ENCODE measurements around the gene SEPTIN5. TPM values are rescaled to one million over a fixed set of nuclear protein-coding genes. Genes with fewer than 3 reads are reported as not detected.

SEPTIN5 gene
- total RNA-seq, 1 experiment from 2014 or later: 1.00 TPM

- CTCF ChIA-PET: interaction anchor here (0.7 kb wide), 1 partner anchor 10 kb away, joined by 3 read pairs; no protein-coding TSS in a partner anchor
Observed at GRCh38 chr22:19748139-19748538, 33.8 kb downstream of the SEPTIN5 start.

DNA sequence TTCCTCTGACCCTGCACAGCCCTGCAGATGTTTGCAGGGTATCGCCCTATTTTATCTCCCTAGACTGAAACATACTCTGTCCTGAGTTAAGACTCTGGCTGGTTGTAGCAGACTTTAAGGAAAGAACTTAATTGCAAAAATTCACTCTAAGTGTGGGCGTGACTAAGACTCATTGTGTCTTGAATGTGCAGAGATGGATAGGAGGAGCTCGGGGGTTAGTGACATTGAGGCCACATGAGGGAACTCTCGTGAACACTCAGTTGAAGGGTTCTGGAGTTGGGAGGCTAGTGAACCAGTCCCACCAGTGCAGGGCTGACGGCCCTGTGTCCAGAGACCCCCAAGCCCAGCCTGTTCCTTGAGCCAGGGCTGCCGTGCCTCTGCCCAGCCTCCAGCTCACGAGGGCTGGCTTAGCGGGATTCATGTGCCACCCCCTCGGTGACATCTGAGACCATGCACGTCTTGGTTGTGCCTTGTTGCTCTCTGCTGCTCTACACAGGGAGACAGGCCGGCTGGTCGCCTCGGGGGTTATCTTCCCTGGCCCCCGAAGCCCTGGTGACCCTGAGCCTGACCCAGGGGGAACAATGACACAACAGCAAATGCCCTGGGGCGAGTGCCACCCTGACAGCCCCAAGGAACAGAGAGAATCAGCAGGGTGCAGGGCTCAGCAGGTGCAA is 34.8 kb downstream of the SEPTIN5 start:
- Histone ChIP-seq H3K36me3 (ENCODE audit: control insufficient read depth, insufficient read depth, low read length) (no peaks in the 10 kb centered on the region), H3K4me3 (ENCODE audit: low read depth, low read length) (no peak overlapping the region), H3K9me3 (no peaks in the 10 kb centered on the region), H3K27me3 (replicated peaks; ENCODE audit: control insufficient read depth, insufficient read depth, low read length) (no peaks in the 10 kb centered on the region; the same call in 1 of the 2 replicates), H3K4me1 (peaks cover 11% of the 10 kb centered on the region)
- H3K27ac Mint-ChIP-seq (ENCODE audit: unreplicated experiment): no peak overlapping the region
- ChIA-PET POLR2A (no interaction called here), CTCF (interaction anchor here (0.6 to 0.8 kb wide), 3 partner anchors 13 to 113 kb away, joined by 3 read pairs; no protein-coding TSS in a partner anchor)
- H3K4me3 Mint-ChIP-seq (ENCODE audit: unreplicated experiment): no peak overlapping the region
- no peaks in the 10 kb centered on the region for H3K36me3 Mint-ChIP-seq (ENCODE audit: insufficient read depth, unreplicated experiment)
- no peaks in the 10 kb centered on the region for H3K27me3 Mint-ChIP-seq (ENCODE audit: insufficient read depth, unreplicated experiment)
- DNase-seq: no peak
- TF ChIP-seq CTCF (IDR thresholded peaks at IDR 0.05; ENCODE audit: insufficient read depth in 1 of 2, low read depth in 1 of 2, low read length in 1 of 2, severe bottlenecking in 1 of 2, unreplicated experiment in 1 of 2): no peak
- intact Hi-C loops (cut with micrococcal nuclease; ENCODE audit: unreplicated experiment): no loop called here
- no TSS peak for BruUV-seq (replicated peaks)
- H3K9me3 Mint-ChIP-seq (ENCODE audit: unreplicated experiment): no peaks in the 10 kb centered on the region
- H3K4me1 Mint-ChIP-seq (ENCODE audit: low read depth, unreplicated experiment): no peaks in the 10 kb centered on the region

More at GRCh38 chr22:19748139-19748538, 33.8 kb downstream of the SEPTIN5 start:
- Histone ChIP-seq H3K4me1 (peaks cover 11% of the 10 kb centered on the region), H3K36me3 (ENCODE audit: control insufficient read depth, insufficient read depth, low read length) (no peaks in the 10 kb centered on the region), H3K4me3 (ENCODE audit: low read depth, low read length) (no peak overlapping the region), H3K27me3 (replicated peaks; ENCODE audit: control insufficient read depth, insufficient read depth, low read length) (no peaks in the 10 kb centered on the region; the same call in 1 of the 2 replicates), H3K9me3 (no peaks in the 10 kb centered on the region)
- H3K36me3 Mint-ChIP-seq (ENCODE audit: insufficient read depth, unreplicated experiment): no peaks in the 10 kb centered on the region
- no peak overlapping the region for H3K4me3 Mint-ChIP-seq (ENCODE audit: unreplicated experiment)
- POLR2A ChIA-PET: no interaction called here
- TF ChIP-seq CTCF (IDR thresholded peaks at IDR 0.05; ENCODE audit: insufficient read depth in 1 of 2, low read depth in 1 of 2, low read length in 1 of 2, severe bottlenecking in 1 of 2, unreplicated experiment in 1 of 2): no peak
- no TSS peak for BruUV-seq (replicated peaks)
- no peak overlapping the region for H3K27ac Mint-ChIP-seq (ENCODE audit: unreplicated experiment)
- H3K27me3 Mint-ChIP-seq (ENCODE audit: insufficient read depth, unreplicated experiment): no peaks in the 10 kb centered on the region
- DNase-seq: no peak
- intact Hi-C loops (cut with micrococcal nuclease; ENCODE audit: unreplicated experiment): no loop called here
- H3K9me3 Mint-ChIP-seq (ENCODE audit: unreplicated experiment): no peaks in the 10 kb centered on the region
- no peaks in the 10 kb centered on the region for H3K4me1 Mint-ChIP-seq (ENCODE audit: low read depth, unreplicated experiment)

DNA sequence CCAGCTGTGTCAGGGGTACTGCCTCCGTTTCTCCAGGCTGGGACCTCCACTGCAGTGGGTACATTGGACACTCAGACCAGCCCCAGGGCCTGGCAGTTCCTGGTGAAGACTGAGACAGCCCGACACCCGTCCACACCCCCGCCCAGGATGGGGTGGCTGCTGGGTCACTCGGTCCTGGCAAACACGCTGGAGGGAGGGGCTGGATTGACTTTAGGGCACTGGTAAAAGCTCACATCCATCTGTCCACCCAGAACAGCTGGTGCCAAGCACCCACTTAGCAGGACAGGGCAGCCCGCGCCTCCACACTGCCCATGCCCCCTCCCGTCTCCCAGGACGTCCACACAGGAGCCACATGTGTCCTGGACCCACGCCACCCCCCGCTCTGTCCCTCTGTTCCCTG is 35.6 kb downstream of the SEPTIN5 start:
- ChIA-PET POLR2A (no interaction called here), CTCF (interaction anchor here (1.8 kb wide), 1 partner anchor 20 kb away, joined by 9 read pairs; no protein-coding TSS in a partner anchor)
- Histone ChIP-seq H3K9me3 (no peaks in the 10 kb centered on the region), H3K4me1 (peaks cover 11% of the 10 kb centered on the region), H3K36me3 (ENCODE audit: control insufficient read depth, insufficient read depth, low read length) (no peaks in the 10 kb centered on the region), H3K27me3 (replicated peaks; ENCODE audit: control insufficient read depth, insufficient read depth, low read length) (no peaks in the 10 kb centered on the region; the same call in none of the 2 replicates), H3K4me3 (ENCODE audit: low read depth, low read length) (no peak overlapping the region)
- H3K9me3 Mint-ChIP-seq (ENCODE audit: unreplicated experiment): no peaks in the 10 kb centered on the region
- BruUV-seq (replicated peaks): no TSS peak
- intact Hi-C loops (cut with micrococcal nuclease; ENCODE audit: unreplicated experiment): no loop called here
- H3K27me3 Mint-ChIP-seq (ENCODE audit: insufficient read depth, unreplicated experiment): no peaks in the 10 kb centered on the region
- DNase-seq: no peak
- H3K4me3 Mint-ChIP-seq (ENCODE audit: unreplicated experiment): no peak overlapping the region
- no peaks in the 10 kb centered on the region for H3K36me3 Mint-ChIP-seq (ENCODE audit: insufficient read depth, unreplicated experiment)
- no peak for TF ChIP-seq CTCF (IDR thresholded peaks at IDR 0.05; ENCODE audit: insufficient read depth in 1 of 2, low read depth in 1 of 2, low read length in 1 of 2, severe bottlenecking in 1 of 2, unreplicated experiment in 1 of 2)
- H3K27ac Mint-ChIP-seq (ENCODE audit: unreplicated experiment): no peak overlapping the region
- H3K4me1 Mint-ChIP-seq (ENCODE audit: low read depth, unreplicated experiment): no peaks in the 10 kb centered on the region

All from Caco-2 (cell line).